Measurements from ENCODE around the gene ERICH2. TPM values are rescaled to one million over a fixed set of nuclear protein-coding genes. Genes with fewer than 3 reads are reported as not detected.
A peak's percentile ranks its signal among the peaks of the same experiment; 100 is the strongest.

The ERICH2 gene
- total and polyA plus RNA-seq, 2 of the 13 experiments (the other 11 are each of a cell fraction or from before 2014, with no cell fraction given), result not detected

DNA sequence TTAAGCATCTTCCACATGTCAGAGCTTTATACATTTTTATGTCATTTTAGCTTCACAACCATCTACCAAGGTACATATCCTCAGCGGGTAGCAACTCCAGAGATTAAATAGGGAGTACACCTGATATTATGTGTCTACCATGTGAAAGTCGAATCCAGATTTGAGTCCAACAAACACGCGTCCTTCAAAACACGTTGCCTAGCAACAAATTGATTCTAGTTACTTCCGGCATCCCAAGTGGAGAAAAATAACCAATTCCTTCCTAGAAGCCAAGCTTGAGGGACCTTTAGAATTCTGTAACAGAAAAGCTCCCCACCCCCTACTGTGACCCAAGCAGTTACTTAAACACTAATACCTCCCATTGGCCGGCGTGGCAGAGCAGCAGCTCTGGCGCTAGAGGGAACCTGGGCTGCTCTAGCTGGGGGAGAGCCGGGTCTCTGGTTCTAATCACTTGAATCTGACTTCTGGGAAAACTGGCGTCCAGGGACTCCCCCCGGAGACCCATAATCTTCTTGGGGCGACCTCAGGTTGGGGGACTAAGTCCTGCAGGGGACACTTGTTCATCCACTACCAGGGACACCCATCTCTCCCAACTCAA, at the start of gene ERICH2 (continued):
- TF ChIP-seq RFX3 (CRISPR knock-in tag; IDR thresholded peaks at IDR 0.05), result peak; percentile 79
- TF ChIP-seq KDM2A (CRISPR knock-in tag; IDR thresholded peaks at IDR 0.05; ENCODE audit: borderline replicate concordance, low read depth), result 0 out of 2 replicates have a peak, but pooled peaks have one; percentile 5
- peak; percentile 21; the same call in 1 of the 2 replicates for TF ChIP-seq MYPOP (CRISPR knock-in tag; IDR thresholded peaks at IDR 0.05)
- no peak for TF ChIP-seq ZNF782 (CRISPR knock-in tag; IDR thresholded peaks at IDR 0.05; ENCODE audit: borderline replicate concordance)
- TF ChIP-seq, protein P1, sequence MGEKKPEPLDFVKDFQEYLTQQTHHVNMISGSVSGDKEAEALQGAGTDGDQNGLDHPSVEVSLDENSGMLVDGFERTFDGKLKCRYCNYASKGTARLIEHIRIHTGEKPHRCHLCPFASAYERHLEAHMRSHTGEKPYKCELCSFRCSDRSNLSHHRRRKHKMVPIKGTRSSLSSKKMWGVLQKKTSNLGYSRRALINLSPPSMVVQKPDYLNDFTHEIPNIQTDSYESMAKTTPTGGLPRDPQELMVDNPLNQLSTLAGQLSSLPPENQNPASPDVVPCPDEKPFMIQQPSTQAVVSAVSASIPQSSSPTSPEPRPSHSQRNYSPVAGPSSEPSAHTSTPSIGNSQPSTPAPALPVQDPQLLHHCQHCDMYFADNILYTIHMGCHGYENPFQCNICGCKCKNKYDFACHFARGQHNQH (CRISPR knock-in tag; IDR thresholded peaks at IDR 0.05), result no peak
- TF ChIP-seq RFX1 (IDR thresholded peaks at IDR 0.05), result peak; percentile 72
- TF ChIP-seq XRCC5 (optimal IDR thresholded peaks at IDR 0.05; ENCODE audit: low read length), result peak; percentile 19
- 0 out of 2 replicates have a peak, but pooled peaks have one; percentile 54 for TF ChIP-seq HOXD1 (CRISPR knock-in tag; IDR thresholded peaks at IDR 0.05)
- peak; percentile 18; the same call in 1 of the 2 replicates for TF ChIP-seq HDAC2 (CRISPR knock-in tag; IDR thresholded peaks at IDR 0.05)
- 0 out of 2 replicates have a peak, but pooled peaks have one; percentile 17 for TF ChIP-seq ZNF503 (CRISPR knock-in tag; IDR thresholded peaks at IDR 0.05)
- peak; percentile 3; the same call in 1 of the 2 replicates for TF ChIP-seq ZMYM4 (CRISPR knock-in tag; IDR thresholded peaks at IDR 0.05)
- 0 out of 2 replicates have a peak, but pooled peaks have one; percentile 12 for TF ChIP-seq POGZ (CRISPR knock-in tag; IDR thresholded peaks at IDR 0.05)
- TF ChIP-seq PCBP2 (optimal IDR thresholded peaks at IDR 0.05; ENCODE audit: low read depth, low read length, poor library complexity, severe bottlenecking), result no peak
- no peak for TF ChIP-seq MEF2D (CRISPR knock-in tag; IDR thresholded peaks at IDR 0.05)
- TF ChIP-seq ZNF598 (CRISPR knock-in tag; IDR thresholded peaks at IDR 0.05; ENCODE audit: borderline replicate concordance), result 0 out of 2 replicates have a peak, but pooled peaks have one; percentile 29
- 0 out of 2 replicates have a peak, but pooled peaks have one; percentile 54 for TF ChIP-seq HOXA5 (CRISPR knock-in tag; IDR thresholded peaks at IDR 0.05)
- no peak for TF ChIP-seq KDM6A (CRISPR knock-in tag; IDR thresholded peaks at IDR 0.05; ENCODE audit: low read depth)
- TF ChIP-seq RAD21 (CRISPR knock-in tag; IDR thresholded peaks at IDR 0.05), result no peak
- 0 out of 2 replicates have a peak, but pooled peaks have one; percentile 25 for TF ChIP-seq SMAD3 (CRISPR knock-in tag; IDR thresholded peaks at IDR 0.05)
- peak; percentile 8; the same call in 1 of the 2 replicates for TF ChIP-seq SP4 (CRISPR knock-in tag; IDR thresholded peaks at IDR 0.05)
- TF ChIP-seq SALL1 (CRISPR knock-in tag; IDR thresholded peaks at IDR 0.05), result peak; percentile 17; the same call in 1 of the 2 replicates
- 0 out of 2 replicates have a peak, but pooled peaks have one; percentile 16 for TF ChIP-seq THAP11 (CRISPR knock-in tag; IDR thresholded peaks at IDR 0.05)
- peak; percentile 46; the same call in 1 of the 2 replicates for TF ChIP-seq ZNF614 (CRISPR knock-in tag; IDR thresholded peaks at IDR 0.05; ENCODE audit: borderline replicate concordance)
- TF ChIP-seq ZNF547 (CRISPR knock-in tag; IDR thresholded peaks at IDR 0.05), result peak; percentile 37; the same call in 1 of the 2 replicates
- TF ChIP-seq AHR (CRISPR knock-in tag; IDR thresholded peaks at IDR 0.05), result 0 out of 2 replicates have a peak, but pooled peaks have one; percentile 9
- TF ChIP-seq ERF (CRISPR knock-in tag; IDR thresholded peaks at IDR 0.05), result peak; percentile 58; the same call in 1 of the 2 replicates
- TF ChIP-seq TRIM24 (CRISPR knock-in tag; IDR thresholded peaks at IDR 0.05), result no peak
- TF ChIP-seq TBX2 (CRISPR knock-in tag; IDR thresholded peaks at IDR 0.05; ENCODE audit: borderline replicate concordance), result peak; percentile 47
